ENCODE measurements around the gene NUP93. TPM values are rescaled to one million over a fixed set of nuclear protein-coding genes. Genes with fewer than 3 reads are reported as not detected.
A peak's percentile ranks its signal among the peaks of the same experiment; 100 is the strongest.

The NUP93 gene
- total and polyA plus RNA-seq, 2 of the 8 experiments (the other 6 are each of a cell fraction or from before 2014, with no cell fraction given), result 147 to 201 TPM

DNA sequence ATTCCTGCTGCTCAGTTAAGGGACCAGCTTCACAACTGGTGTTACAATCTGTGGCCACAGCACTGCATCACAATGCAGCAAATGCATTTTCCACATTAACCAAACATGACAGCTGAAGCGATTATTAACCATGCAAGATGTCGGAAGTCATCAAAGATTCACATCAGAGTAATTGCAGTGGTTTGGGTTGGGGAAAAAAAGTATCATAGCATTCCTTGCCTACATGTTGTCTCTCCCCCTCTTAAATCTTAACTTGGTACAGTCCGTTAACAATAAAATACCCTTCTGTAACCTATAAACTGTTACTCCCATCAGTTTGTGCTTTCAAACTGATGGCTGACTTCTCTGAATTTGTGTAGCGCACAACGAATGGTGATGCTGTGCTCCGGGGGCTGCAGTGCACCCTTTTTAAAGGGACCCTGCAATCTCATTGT is 51.6 kb downstream of the NUP93 start:
- no peak for DNase-seq (ENCODE audit: low read depth in 1 of 2, low spot score in 2 of 2)

More for the DNA sequence above, 51.6 kb downstream of the NUP93 start:
- Histone ChIP-seq H2BK120ac (replicated peaks; ENCODE audit: low read depth, low read length) (no peak overlapping the region), H3K4ac (replicated peaks; ENCODE audit: insufficient read length, low read depth, low read length) (peak overlapping the region; percentile 13), H3K14ac (ENCODE audit: insufficient read length) (no peak overlapping the region), H3K9ac (replicated peaks in 1 of 4; ENCODE audit: extremely low read depth in 1 of 4, low read depth in 3 of 4, low read length in 3 of 4) (no peak overlapping the region), H3K18ac (ENCODE audit: extremely low read depth, low read length) (peak overlapping the region; percentile 62; the same call in 1 of the 2 replicates), H3K56ac (replicated peaks; ENCODE audit: insufficient read length, low read depth, low read length) (no peak overlapping the region), H3K27ac (ENCODE audit: low read depth, low read length) (no peak overlapping the region; the same call in 1 of the 2 replicates), H2AFZ (ENCODE audit: low read length) (no peak overlapping the region), H2BK20ac (ENCODE audit: low read length) (no peak overlapping the region), H3K27me3 (replicated peaks in 1 of 4; ENCODE audit: control insufficient read depth in 3 of 4, extremely low read depth in 1 of 4, insufficient read depth in 3 of 4, low read length in 3 of 4) (no peaks in the 10 kb centered on the region), H3K4me2 (ENCODE audit: insufficient read depth in 1 of 2, low read depth in 2 of 2, low read length in 2 of 2) (peak overlapping the region; percentile 50 to 60; a peak in 3 of 4 replicates), H4K91ac (replicated peaks; ENCODE audit: insufficient read length, low read length) (no peak overlapping the region), H4K8ac (ENCODE audit: extremely low read depth, insufficient read depth, low read length) (no peak overlapping the region), H3K9me3 (ENCODE audit: insufficient read depth in 2 of 2, low read depth in 1 of 2, low read length in 1 of 2) (no peaks in the 10 kb centered on the region), H2AK5ac (ENCODE audit: low read depth, low read length) (no peak overlapping the region), H3K36me3 (ENCODE audit: control insufficient read depth in 2 of 4, insufficient read depth in 4 of 4, low read length in 3 of 4) (no peaks in the 10 kb centered on the region), H3K23ac (ENCODE audit: insufficient read length) (no peak overlapping the region), H4K5ac (ENCODE audit: insufficient read length, low read depth, low read length) (no peak overlapping the region), H3K4me1 (replicated peaks in 1 of 4; ENCODE audit: control insufficient read depth in 3 of 4, insufficient read depth in 4 of 4, low read length in 3 of 4) (peaks cover 3 to 23% (median 16%) of the 10 kb centered on the region in 4 experiments; a peak in 5 of 7 replicates), H3K4me3 (ENCODE audit: extremely low read depth in 1 of 4, insufficient read depth in 2 of 4, low read depth in 3 of 4, low read length in 4 of 4) (peak overlapping the region in 1 of 4 experiments; percentile 29; a peak in 2 of 8 replicates), H2BK12ac (ENCODE audit: low read depth, low read length) (no peak overlapping the region), H3K23me2 (ENCODE audit: low read depth, low read length) (no peaks in the 10 kb centered on the region), H4K20me1 (replicated peaks in 1 of 2; ENCODE audit: control insufficient read depth in 1 of 2, insufficient read depth in 2 of 2, low read length in 2 of 2) (peaks cover 0 to 7% of the 10 kb centered on the region in 2 experiments), H2BK5ac (ENCODE audit: low read depth, low read length) (no peak overlapping the region), H2BK15ac (ENCODE audit: low read length) (no peak overlapping the region), H3K79me2 (ENCODE audit: control insufficient read depth in 1 of 2, insufficient read depth in 2 of 2, low read length in 2 of 2) (peaks cover 0 to 62% of the 10 kb centered on the region in 2 experiments; a peak in 3 of 4 replicates), H3K79me1 (ENCODE audit: low read depth, low read length) (peaks cover 3% of the 10 kb centered on the region)
- no peak for TF ChIP-seq BCL11A (IDR thresholded peaks at IDR 0.05; ENCODE audit: low read depth in 2 of 2, low read length in 2 of 2)
- no peak for TF ChIP-seq SRF (IDR thresholded peaks at IDR 0.05; ENCODE audit: low read depth, low read length)
- TF ChIP-seq CBX8 (IDR thresholded peaks at IDR 0.05; ENCODE audit: borderline replicate concordance, low read depth, low read length), result no peak
- no peak for TF ChIP-seq CHD1 (IDR thresholded peaks at IDR 0.05; ENCODE audit: low read depth, low read length)
- POLR2A ChIA-PET (ENCODE audit: partially characterized antibody), result interaction anchor here (0.6 kb wide), 1 partner anchor 13 kb away, joined by 3 read pairs; no protein-coding TSS in a partner anchor
- WGBS, 2 experiments (ENCODE audit: extremely low coverage in 1 of 2, insufficient coverage in 1 of 2, insufficient read length in 1 of 2, insufficient replicate concordance in 2 of 2, low coverage in 1 of 2, low lambda C conversion rate in 2 of 2, missing lambda C conversion rate in 1 of 2), result 74% methylated on average over 6 of the region's 6 CpGs; no CpG with 5 or more reads in 1 of the 2 experiments
- CTCF ChIA-PET (ENCODE audit: partially characterized antibody), result interaction anchor here (1.1 to 1.4 kb wide), 2 partner anchors 12 to 15 kb away, joined by 4 to 5 read pairs; no protein-coding TSS in a partner anchor
- FAIRE-seq, result peak; percentile 36

Data from H1 (cell line).